HEK293 (cell line): Measurements from ENCODE around the gene RFTN1.

Experiments used
- CTCF ChIA-PET: fragments of 350-600 bp; formaldehyde crosslinking; extraction: SDS; loops from one replicate; lab custom pipeline; 2021; ENCODE audit warnings: antibody characterized with exemption; lab: Yijun Ruan, JAX
- POLR2A ChIA-PET: fragments of 300-600 bp; formaldehyde crosslinking; extraction: SDS; loops from one replicate; lab custom pipeline; 2020; ENCODE audit warnings: antibody characterized with exemption, inconsistent platforms; lab: Yijun Ruan, JAX
- H3K27ac ChIP-seq: fragments of 200-500 bp; sonication (Bioruptor generic); 2 replicates; pipeline ENCODE4 v1.5.1; 2014; ENCODE audit warnings: low read depth, low read length, control low read depth, inconsistent platforms; ENCODE audit errors: extremely low read depth
- H3K36me3 ChIP-seq, 2 experiments: fragments of 200-500 bp in 1 of 2; sonication (Bioruptor generic) in 1 of 2; 1 replicate in 1 of 2; 2 replicates in 1 of 2; pipeline ENCODE4 v1.5.1; 2014 to 2017; ENCODE audit warnings: inconsistent platforms in 2 of 2, low read length in 2 of 2; ENCODE audit not compliant: control insufficient read depth in 2 of 2, insufficient read depth in 1 of 2
- H3K4me1 ChIP-seq: fragments of 200-500 bp; sonication (Bioruptor generic); 2 replicates; pipeline ENCODE4 v1.5.1; 2014; ENCODE audit warnings: mild to moderate bottlenecking, low read length, inconsistent platforms; ENCODE audit not compliant: control insufficient read depth, insufficient read depth
- H3K4me3 ChIP-seq: 2 replicates; pipeline ENCODE4 v1.5.1; 2011; ENCODE audit warnings: low read depth, mild to moderate bottlenecking, control low read depth, low read length, moderate library complexity
- H3K9me3 ChIP-seq: fragments of 200-500 bp; sonication (Bioruptor generic); 2 replicates; pipeline ENCODE4 v1.5.1; 2014; ENCODE audit warnings: low read depth, low read length, inconsistent platforms; ENCODE audit not compliant: control insufficient read depth, insufficient read depth
- MZF1 ChIP-seq: fragments of 450-650 bp; formaldehyde crosslinking; IDR thresholded peaks from 2 replicates; pipeline ENCODE4 v1.5.1; 2017; ENCODE audit warnings: missing biosample characterization, missing genetic modification characterization, borderline replicate concordance
- SCRT1 ChIP-seq: fragments of 450-650 bp; formaldehyde crosslinking; IDR thresholded peaks from 2 replicates; pipeline ENCODE4 v1.5.1; 2016; ENCODE audit warnings: missing biosample characterization, missing genetic modification characterization, borderline replicate concordance
- TRIM28 ChIP-seq: IDR thresholded peaks from 2 replicates; pipeline ENCODE4 v1.6.1; 2011; ENCODE audit warnings: low read length, control low read depth, borderline replicate concordance
- ZFHX2 ChIP-seq: fragments of 450-650 bp; formaldehyde crosslinking; conservative IDR thresholded peaks from 2 replicates; pipeline ENCODE4 v1.5.1; 2016; ENCODE audit warnings: missing biosample characterization, missing genetic modification characterization
- ZNF2 ChIP-seq: fragments of 450-650 bp; formaldehyde crosslinking; IDR thresholded peaks from 2 replicates; pipeline ENCODE4 v1.5.1; 2016; ENCODE audit warnings: missing biosample characterization, missing genetic modification characterization
- ZNF24 ChIP-seq: fragments of 450-650 bp; formaldehyde crosslinking; IDR thresholded peaks from 2 replicates; pipeline ENCODE4 v1.5.1; 2016; ENCODE audit warnings: missing biosample characterization, missing genetic modification characterization
- ZNF366 ChIP-seq: fragments of 450-650 bp; formaldehyde crosslinking; conservative IDR thresholded peaks from 2 replicates; pipeline ENCODE4 v1.5.1; 2016; ENCODE audit warnings: missing biosample characterization, missing genetic modification characterization
- ZNF394 ChIP-seq: fragments of 450-650 bp; formaldehyde crosslinking; IDR thresholded peaks from 2 replicates; pipeline ENCODE4 v1.5.1; 2016; ENCODE audit warnings: missing biosample characterization, missing genetic modification characterization, mild to moderate bottlenecking, moderate library complexity, borderline replicate concordance
- ZNF585B ChIP-seq: fragments of 450-650 bp; formaldehyde crosslinking; IDR thresholded peaks from 2 replicates; pipeline ENCODE4 v1.5.1; 2016; ENCODE audit warnings: missing biosample characterization, missing genetic modification characterization
- ZNF596 ChIP-seq: fragments of 450-650 bp; IDR thresholded peaks from 2 replicates; pipeline ENCODE4 v1.5.0; 2018; ENCODE audit warnings: missing biosample characterization, mild to moderate bottlenecking, missing genetic modification characterization, moderate library complexity
- ZNF623 ChIP-seq: fragments of 450-650 bp; formaldehyde crosslinking; IDR thresholded peaks from 2 replicates; pipeline ENCODE4 v1.5.1; 2016; ENCODE audit warnings: missing biosample characterization, missing genetic modification characterization
- ZNF629 ChIP-seq: fragments of 450-650 bp; formaldehyde crosslinking; IDR thresholded peaks from 2 replicates; pipeline ENCODE4 v1.5.1; 2017; ENCODE audit warnings: missing biosample characterization, missing genetic modification characterization
- ZNF664 ChIP-seq: fragments of 450-650 bp; formaldehyde crosslinking; IDR thresholded peaks from 2 replicates; pipeline ENCODE4 v1.5.1; 2016; ENCODE audit warnings: missing biosample characterization, missing genetic modification characterization
- ZNF776 ChIP-seq: fragments of 450-650 bp; formaldehyde crosslinking; IDR thresholded peaks from 2 replicates; pipeline ENCODE4 v1.5.0; 2017; ENCODE audit warnings: missing biosample characterization, missing genetic modification characterization, borderline replicate concordance
- ZSCAN30 ChIP-seq: fragments of 450-650 bp; IDR thresholded peaks from 2 replicates; pipeline ENCODE4 v1.5.1; 2018; ENCODE audit warnings: missing biosample characterization, mild to moderate bottlenecking, missing genetic modification characterization, moderate library complexity
- TF ChIP-seq, protein P1 (sequence below): fragments of 450-650 bp; formaldehyde crosslinking; IDR thresholded peaks from 2 replicates; pipeline ENCODE4 v1.5.1; 2016; ENCODE audit warnings: missing biosample characterization, missing genetic modification characterization
- TF ChIP-seq, protein P2 (sequence below): fragments of 450-650 bp; formaldehyde crosslinking; IDR thresholded peaks from 2 replicates; pipeline ENCODE4 v1.5.1; 2017; ENCODE audit warnings: missing biosample characterization, missing genetic modification characterization
- TF ChIP-seq, protein P3 (sequence below): fragments of 450-650 bp; formaldehyde crosslinking; IDR thresholded peaks from 2 replicates; pipeline ENCODE4 v1.5.1; 2017; ENCODE audit warnings: missing biosample characterization, missing genetic modification characterization

Gene RFTN1

DNA sequence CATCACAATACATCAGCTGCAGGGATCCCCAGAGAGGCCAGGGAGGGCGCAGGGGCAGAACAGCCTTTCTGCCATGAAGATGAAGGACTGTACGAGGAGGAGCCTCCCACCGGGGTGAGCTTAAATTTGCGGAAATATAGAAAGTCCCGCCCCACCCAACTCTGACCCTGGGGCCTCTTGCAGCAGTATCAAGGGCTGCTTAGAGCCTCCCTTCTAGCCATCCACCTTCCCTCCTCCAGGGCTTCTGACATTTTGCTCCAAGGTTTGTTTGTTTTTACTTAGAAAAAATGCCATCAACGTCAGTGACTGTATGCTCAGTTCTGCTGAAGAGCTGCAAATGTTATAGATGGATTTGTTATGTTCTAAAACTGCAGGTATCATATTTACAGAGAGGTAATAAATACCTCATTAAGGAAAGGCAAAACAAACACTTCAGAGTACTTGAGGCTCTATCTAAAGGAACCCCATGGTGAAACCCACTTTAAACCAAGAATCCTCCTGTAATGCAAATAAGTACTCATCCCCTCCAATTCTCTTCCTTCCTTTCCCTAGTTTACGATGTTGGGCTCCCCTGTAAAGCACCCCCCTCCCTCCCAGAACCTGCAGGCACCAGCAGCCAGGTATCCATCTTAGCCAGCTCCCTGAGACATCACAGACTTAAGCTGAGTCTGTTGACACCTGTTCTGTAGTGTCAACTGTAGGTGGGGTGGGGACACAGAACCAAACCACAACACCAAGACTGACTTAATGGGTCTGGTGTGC, 30.5 kb downstream of the RFTN1 start (continued):
- TF ChIP-seq, protein P1, sequence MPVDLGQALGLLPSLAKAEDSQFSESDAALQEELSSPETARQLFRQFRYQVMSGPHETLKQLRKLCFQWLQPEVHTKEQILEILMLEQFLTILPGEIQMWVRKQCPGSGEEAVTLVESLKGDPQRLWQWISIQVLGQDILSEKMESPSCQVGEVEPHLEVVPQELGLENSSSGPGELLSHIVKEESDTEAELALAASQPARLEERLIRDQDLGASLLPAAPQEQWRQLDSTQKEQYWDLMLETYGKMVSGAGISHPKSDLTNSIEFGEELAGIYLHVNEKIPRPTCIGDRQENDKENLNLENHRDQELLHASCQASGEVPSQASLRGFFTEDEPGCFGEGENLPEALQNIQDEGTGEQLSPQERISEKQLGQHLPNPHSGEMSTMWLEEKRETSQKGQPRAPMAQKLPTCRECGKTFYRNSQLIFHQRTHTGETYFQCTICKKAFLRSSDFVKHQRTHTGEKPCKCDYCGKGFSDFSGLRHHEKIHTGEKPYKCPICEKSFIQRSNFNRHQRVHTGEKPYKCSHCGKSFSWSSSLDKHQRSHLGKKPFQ (tag by site-specific recombination), result peak; percentile 79
- TF ChIP-seq ZNF623 (tag by site-specific recombination), result 0 out of 2 replicates have a peak, but pooled peaks have one; percentile 19
- TF ChIP-seq ZNF2 (tag by site-specific recombination), result peak; percentile 65
- peak; percentile 82 for TF ChIP-seq SCRT1 (tag by site-specific recombination)

DNA sequence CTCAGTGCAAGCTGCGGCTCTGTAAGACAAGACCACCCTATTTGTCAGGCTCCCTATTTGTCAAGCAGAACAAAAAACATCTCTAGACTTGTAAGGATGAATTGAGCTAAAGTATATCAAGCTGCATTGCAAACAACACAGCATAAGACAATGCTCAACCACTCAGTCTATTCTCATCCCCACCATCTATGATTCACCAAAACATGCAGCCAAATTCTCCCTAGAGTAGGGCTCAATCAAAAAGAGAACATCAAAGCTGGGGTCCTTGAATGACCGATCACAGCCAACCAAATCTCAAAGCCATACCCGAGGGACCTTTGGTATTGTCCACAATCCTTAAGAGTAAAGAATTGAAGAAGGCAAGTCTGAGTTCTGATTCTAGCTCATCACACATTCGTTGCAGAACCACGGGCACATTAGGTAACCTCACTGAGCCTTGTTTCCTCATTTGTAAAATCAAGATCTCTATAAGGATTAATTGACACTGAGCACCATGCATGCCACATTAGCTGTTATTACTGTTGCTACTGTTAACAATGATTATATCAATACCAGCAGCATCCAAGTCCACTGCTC, 31.2 kb downstream of the RFTN1 start:
- no peak for TF ChIP-seq ZNF585B (tag by site-specific recombination)
- TF ChIP-seq ZSCAN30 (tag by site-specific recombination), result no peak
- TF ChIP-seq ZNF596 (tag by site-specific recombination), result no peak
- no peak for TF ChIP-seq ZNF629
- TF ChIP-seq ZNF623 (tag by site-specific recombination), result no peak
- TF ChIP-seq TRIM28, result no peak
- no peaks in the 10 kb centered on the region for H3K36me3 ChIP-seq
- H3K4me1 ChIP-seq, result peaks cover 34% of the 10 kb centered on the region
- H3K27ac ChIP-seq, result peak overlapping the region; percentile 27
- CTCF ChIA-PET, result interaction anchor here (0.6 kb wide), 1 partner anchor 39 kb away, joined by 3 read pairs; no protein-coding TSS in a partner anchor
- POLR2A ChIA-PET, result no interaction called here
- no peak overlapping the region for H3K4me3 ChIP-seq
- H3K9me3 ChIP-seq, result no peaks in the 10 kb centered on the region

DNA sequence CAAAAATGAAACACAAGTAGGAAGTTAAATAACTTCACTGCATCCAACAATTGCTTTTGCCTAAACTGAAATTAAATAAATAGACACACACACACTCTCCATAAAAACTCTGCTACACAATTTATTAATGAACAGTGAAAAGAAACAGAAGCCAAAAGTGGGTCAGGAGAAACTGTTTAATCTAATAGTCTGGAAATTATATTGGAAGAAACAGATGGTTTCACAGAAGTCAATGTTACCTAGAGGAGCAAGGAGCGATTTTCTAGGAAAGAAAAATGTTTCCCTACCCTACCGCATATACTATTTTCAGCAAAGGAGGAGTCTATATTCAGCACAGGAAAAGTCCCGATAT, 32.0 kb downstream of the RFTN1 start:
- TF ChIP-seq ZNF776, result no peak
- no peak for TF ChIP-seq ZFHX2
- TF ChIP-seq ZNF366 (tag by site-specific recombination), result no peak
- no peak for TF ChIP-seq ZNF24 (tag by site-specific recombination)
- TF ChIP-seq, protein P2, sequence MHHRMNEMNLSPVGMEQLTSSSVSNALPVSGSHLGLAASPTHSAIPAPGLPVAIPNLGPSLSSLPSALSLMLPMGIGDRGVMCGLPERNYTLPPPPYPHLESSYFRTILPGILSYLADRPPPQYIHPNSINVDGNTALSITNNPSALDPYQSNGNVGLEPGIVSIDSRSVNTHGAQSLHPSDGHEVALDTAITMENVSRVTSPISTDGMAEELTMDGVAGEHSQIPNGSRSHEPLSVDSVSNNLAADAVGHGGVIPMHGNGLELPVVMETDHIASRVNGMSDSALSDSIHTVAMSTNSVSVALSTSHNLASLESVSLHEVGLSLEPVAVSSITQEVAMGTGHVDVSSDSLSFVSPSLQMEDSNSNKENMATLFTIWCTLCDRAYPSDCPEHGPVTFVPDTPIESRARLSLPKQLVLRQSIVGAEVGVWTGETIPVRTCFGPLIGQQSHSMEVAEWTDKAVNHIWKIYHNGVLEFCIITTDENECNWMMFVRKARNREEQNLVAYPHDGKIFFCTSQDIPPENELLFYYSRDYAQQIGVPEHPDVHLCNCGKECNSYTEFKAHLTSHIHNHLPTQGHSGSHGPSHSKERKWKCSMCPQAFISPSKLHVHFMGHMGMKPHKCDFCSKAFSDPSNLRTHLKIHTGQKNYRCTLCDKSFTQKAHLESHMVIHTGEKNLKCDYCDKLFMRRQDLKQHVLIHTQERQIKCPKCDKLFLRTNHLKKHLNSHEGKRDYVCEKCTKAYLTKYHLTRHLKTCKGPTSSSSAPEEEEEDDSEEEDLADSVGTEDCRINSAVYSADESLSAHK (tag by site-specific recombination), result peak; percentile 47; the same call in 1 of the 2 replicates
- no peak overlapping the region for H3K4me3 ChIP-seq
- no peaks in the 10 kb centered on the region for H3K36me3 ChIP-seq
- no peaks in the 10 kb centered on the region for H3K9me3 ChIP-seq
- ChIA-PET POLR2A (no interaction called here), CTCF (interaction anchor here (0.7 kb wide), 1 partner anchor 23 kb away, joined by 3 read pairs; no protein-coding TSS in a partner anchor)
- peaks cover 39% of the 10 kb centered on the region for H3K4me1 ChIP-seq
- no peak overlapping the region; the same call in 1 of the 2 replicates for H3K27ac ChIP-seq

DNA sequence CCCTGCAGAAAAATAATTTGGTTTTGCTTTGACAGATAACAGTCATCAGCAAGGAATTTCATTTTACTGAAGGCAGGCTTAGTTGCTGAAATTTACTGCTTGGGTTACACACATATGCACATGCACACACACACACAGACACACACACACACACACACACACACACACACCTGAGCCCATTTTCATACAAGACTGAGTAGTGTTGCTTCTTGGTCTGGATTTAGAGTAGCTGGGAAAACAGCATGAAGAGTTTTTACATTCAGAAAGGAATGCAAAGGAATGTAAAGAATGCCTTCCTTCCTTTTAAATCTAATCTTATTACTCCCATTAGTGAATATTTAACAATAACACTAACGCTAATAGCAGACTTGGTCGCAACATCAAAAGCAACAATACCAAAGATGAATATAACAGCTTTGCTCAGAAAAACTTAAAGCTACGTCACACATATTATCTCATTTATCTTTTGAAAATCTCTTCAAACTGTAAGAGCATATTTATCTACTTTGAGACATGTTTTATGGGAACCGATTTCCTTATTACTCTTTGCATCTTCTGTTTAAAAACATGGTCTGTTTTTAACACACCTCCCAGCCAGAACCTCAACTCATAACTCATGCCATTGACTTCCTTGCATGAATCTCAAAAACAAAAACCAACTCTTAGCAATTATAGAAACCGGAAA, 32.5 kb downstream of the RFTN1 start:
- TF ChIP-seq MZF1 (tag by site-specific recombination) (no peak), ZNF664 (tag by site-specific recombination) (peak; percentile 42; the same call in 1 of the 2 replicates), ZNF394 (tag by site-specific recombination) (peak; percentile 41; the same call in 1 of the 2 replicates)
- TF ChIP-seq, protein P3, sequence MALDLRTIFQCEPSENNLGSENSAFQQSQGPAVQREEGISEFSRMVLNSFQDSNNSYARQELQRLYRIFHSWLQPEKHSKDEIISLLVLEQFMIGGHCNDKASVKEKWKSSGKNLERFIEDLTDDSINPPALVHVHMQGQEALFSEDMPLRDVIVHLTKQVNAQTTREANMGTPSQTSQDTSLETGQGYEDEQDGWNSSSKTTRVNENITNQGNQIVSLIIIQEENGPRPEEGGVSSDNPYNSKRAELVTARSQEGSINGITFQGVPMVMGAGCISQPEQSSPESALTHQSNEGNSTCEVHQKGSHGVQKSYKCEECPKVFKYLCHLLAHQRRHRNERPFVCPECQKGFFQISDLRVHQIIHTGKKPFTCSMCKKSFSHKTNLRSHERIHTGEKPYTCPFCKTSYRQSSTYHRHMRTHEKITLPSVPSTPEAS, result peak; percentile 89
- Histone ChIP-seq H3K4me3 (no peak overlapping the region), H3K27ac (no peak overlapping the region), H3K36me3 (no peaks in the 10 kb centered on the region), H3K9me3 (no peaks in the 10 kb centered on the region), H3K4me1 (peaks cover 39% of the 10 kb centered on the region)
- POLR2A ChIA-PET, result no interaction called here
- CTCF ChIA-PET, result interaction anchor here (0.7 kb wide), 2 partner anchors 23 to 88 kb away, joined by 3 read pairs; no protein-coding TSS in a partner anchor
